Activated T-cell treated with anti-CD3 and anti-CD28 coated beads, Interleukin-2, amount 50 U/mL, for 72 hours (primary cell): Measurements from ENCODE around the gene RNPC3. TPM values are rescaled to one million over a fixed set of nuclear protein-coding genes. Genes with fewer than 3 reads are reported as not detected.
"Not testable (repeated sequence)": the region's sequence is repeated elsewhere in the genome, so short reads cannot be mapped to it uniquely, and the experiment has no call there.

Source experiments
- ATAC-seq, 2 donors: fragments of 150-1000 bp; cut with Tn5 transposase; replicated peaks in 1 of 2; 2 replicates each; pipeline ENCODE4 v1.10.0; 2021; ENCODE audit warnings: moderate library complexity in 2 of 2, mild to moderate bottlenecking in 1 of 2
- DNase-seq, 2 donors: peaks; one replicate each; pipeline ENCODE4 v3.0.0; 2021 to 2022; ENCODE audit warnings: mixed read lengths in 1 of 2
- H3K27ac Mint-ChIP-seq: one replicate; pipeline ENCODE4 v1.8.0; 2022; ENCODE audit warnings: mild to moderate bottlenecking, moderate library complexity, mixed read lengths
- H3K27me3 Mint-ChIP-seq: one replicate; pipeline ENCODE4 v1.8.0; 2022; ENCODE audit warnings: low read depth, mixed read lengths
- H3K36me3 Mint-ChIP-seq, 2 donors: one replicate each; pipeline ENCODE4 v1.8.0; 2022; ENCODE audit warnings: mixed read lengths in 2 of 2, mild to moderate bottlenecking in 1 of 2; ENCODE audit not compliant: insufficient read depth in 2 of 2
- H3K4me1 Mint-ChIP-seq: one replicate; pipeline ENCODE4 v1.8.0; 2022; ENCODE audit warnings: low read depth, mixed read lengths
- H3K4me3 Mint-ChIP-seq, 2 donors: one replicate each; pipeline ENCODE4 v1.8.0; 2022; ENCODE audit warnings: mild to moderate bottlenecking in 2 of 2, mixed read lengths in 2 of 2, moderate library complexity in 2 of 2
- H3K9me3 Mint-ChIP-seq, 2 donors: one replicate each; pipeline ENCODE4 v1.8.0; 2022; ENCODE audit warnings: mixed read lengths in 2 of 2
- total RNA-seq, 2 donors: library from RNA; stranded (reverse); gene quantifications; one replicate each; pipeline ENCODE4 v1.2.3, GENCODE V29; 2022

The RNPC3 gene
- total RNA-seq, 2 donors from 2014 or later, result 27.0 to 27.1 TPM

DNA sequence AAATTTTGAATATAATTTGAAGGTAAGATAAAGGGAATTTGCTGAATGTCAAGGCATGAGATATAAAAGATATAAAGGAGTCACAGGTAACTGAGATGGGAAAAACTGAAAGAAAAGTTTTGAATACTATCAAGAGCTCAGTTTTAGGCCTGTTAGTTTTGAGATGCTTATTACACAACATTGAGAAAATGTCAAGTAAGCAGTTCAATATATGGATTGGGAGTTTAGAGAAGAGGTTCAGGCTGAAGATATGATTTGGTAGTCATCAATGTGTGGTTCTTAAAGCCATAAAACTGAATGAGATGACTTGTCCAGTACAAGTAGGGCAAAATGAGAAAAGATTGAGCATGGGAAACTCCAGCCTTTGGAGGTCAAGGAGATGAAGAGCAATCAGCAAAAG lies 4.7 kb upstream of the RNPC3 start:
- Mint-ChIP-seq H3K4me1 (peaks cover 32% of the 10 kb centered on the region), H3K27me3 (peaks cover 8% of the 10 kb centered on the region), H3K4me3 (no peak overlapping the region), H3K9me3 (no peaks in the 10 kb centered on the region), H3K27ac (no peak overlapping the region), H3K36me3 (no peaks in the 10 kb centered on the region)
- DNase-seq (no peak), ATAC-seq (no peak)

DNA sequence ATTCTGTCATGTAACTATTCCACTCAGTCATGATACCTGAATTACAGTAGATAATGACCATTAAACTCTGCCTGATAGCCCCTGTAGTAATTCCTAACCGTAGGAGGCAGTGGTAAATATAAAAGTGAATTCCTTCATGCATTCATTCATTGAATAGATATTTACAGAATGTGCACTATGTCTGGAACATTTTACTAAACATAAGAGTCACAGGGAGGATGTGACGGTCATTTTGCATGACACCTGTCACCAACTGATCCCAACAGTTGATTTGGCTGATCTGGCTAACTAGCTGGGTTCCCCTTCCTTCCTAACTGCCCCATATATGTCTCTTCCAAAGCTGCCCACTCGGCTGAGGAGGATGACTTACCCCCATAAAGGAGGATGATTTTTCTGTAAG lies 2.2 kb upstream of the RNPC3 start:
- Mint-ChIP-seq H3K27ac (no peak overlapping the region), H3K36me3 (peaks cover 2 to 5% of the 10 kb centered on the region in 2 donors), H3K4me1 (peaks cover 27% of the 10 kb centered on the region), H3K9me3 (no peaks in the 10 kb centered on the region), H3K27me3 (peaks cover 8% of the 10 kb centered on the region), H3K4me3 (no peak overlapping the region)
- DNase-seq (no peak), ATAC-seq (no peak)

DNA sequence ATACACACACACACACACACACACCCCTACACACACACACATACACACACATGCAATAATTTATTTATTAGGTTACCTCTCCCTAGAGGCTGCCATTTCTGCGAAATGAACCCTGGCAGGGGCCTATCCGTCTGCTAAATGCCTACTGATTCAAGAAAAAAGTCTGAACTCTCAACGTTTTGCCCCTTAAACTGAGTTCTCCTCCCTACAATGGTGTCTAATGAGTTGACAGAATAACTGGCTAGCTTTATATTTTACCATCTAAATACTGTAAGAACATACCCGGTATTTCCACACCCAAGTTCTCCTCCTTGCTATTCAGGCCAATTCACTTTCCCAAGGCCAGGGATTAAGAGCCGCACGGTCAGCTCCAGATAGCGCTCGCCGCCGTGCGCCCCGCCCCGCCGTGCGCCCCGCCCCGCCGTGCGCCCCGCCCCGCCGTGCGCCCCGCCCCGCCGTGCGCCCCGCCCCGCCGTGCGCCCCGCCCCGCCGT lies 339 bp upstream of the RNPC3 start:
- no peak overlapping the region for H3K27ac Mint-ChIP-seq
- ATAC-seq (peak; percentile 53 to 56), DNase-seq (no peak)
- H3K9me3 Mint-ChIP-seq, result no peaks in the 10 kb centered on the region
- H3K4me1 Mint-ChIP-seq, result peaks cover 44% of the 10 kb centered on the region
- H3K27me3 Mint-ChIP-seq, result peaks cover 8% of the 10 kb centered on the region
- peak overlapping the region; percentile 78 to 86 for H3K4me3 Mint-ChIP-seq
- H3K36me3 Mint-ChIP-seq, result peaks cover 4 to 13% of the 10 kb centered on the region in 2 donors

DNA sequence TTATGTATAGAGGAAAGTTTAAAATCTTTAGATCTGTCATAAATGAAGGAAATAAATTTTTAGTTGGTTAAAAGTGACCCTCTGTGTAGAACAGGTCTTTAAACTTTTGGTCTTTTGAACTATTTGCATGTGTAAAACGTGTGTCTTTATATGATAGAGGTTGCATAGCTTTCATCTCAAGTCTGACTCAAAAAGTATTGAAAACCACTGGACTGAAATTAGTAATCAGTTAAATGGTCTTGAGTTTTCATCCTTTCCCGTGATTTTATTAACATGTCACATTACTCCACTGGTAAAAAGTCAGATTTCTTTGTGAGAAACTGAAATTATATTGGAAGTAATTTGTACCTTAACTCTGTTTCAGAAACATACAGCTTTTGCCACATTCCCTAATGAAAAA lies 1.8 kb downstream of the RNPC3 start:
- Mint-ChIP-seq H3K27ac (peak overlapping the region; percentile 93), H3K27me3 (peaks cover 8% of the 10 kb centered on the region), H3K9me3 (no peaks in the 10 kb centered on the region), H3K36me3 (peaks cover 15 to 27% of the 10 kb centered on the region in 2 donors), H3K4me1 (peaks cover 62% of the 10 kb centered on the region), H3K4me3 (peak overlapping the region; percentile 88 to 97)
- DNase-seq, result no peak
- peak in 1 of 2 donors; percentile 18 for ATAC-seq

DNA sequence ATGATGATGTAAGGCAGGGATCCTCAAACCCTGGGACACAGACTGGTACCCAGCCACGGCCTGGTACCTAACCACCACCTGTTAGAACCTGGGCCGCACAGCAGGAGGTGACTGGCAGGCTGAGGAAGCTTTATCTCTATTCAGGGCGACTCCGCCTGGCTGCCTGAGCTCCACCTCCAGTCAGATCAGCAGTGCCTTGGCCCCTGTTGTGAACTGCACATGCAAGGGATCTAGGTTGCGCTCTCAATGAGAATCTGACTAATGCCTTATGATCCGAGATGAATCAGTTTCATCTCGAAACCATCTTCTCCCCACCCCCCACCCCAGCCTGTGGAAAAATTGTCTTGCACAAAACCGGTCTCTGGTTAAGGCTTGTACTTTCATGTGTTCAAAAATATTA lies 4.2 kb downstream of the RNPC3 start:
- ATAC-seq (peak; percentile 80 to 82), DNase-seq (peak; percentile 60 to 72)
- Mint-ChIP-seq H3K27ac (no peak overlapping the region), H3K9me3 (no peaks in the 10 kb centered on the region), H3K4me1 (peaks cover 62% of the 10 kb centered on the region), H3K4me3 (peak overlapping the region in 1 of 2 donors; percentile 17), H3K36me3 (peaks cover 15 to 29% of the 10 kb centered on the region in 2 donors), H3K27me3 (peaks cover under 1% of the 10 kb centered on the region)

DNA sequence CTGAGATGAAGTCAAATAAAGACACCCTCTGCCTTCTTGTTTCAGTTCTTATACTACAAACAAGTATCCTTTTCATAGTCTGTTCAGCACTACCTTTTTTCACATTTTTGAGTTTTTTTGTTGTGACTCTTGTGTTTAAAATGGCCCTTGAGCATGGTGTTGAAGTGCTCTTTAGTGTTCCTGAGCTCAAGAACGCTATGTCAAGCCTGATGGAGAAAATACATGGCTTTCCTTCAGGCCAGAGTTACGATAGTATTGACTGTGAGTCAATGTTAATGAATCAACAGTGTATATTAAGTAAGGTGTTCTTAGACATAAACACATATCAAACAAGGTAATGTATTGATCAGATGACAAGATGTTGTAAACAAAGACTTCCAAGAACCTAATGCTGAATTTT lies 12.7 kb downstream of the RNPC3 start:
- Mint-ChIP-seq H3K9me3 (no peaks in the 10 kb centered on the region), H3K27ac (no peak overlapping the region), H3K4me3 (no peak overlapping the region), H3K4me1 (peaks cover 7% of the 10 kb centered on the region), H3K27me3 (no peaks in the 10 kb centered on the region), H3K36me3 (peaks cover 3 to 20% of the 10 kb centered on the region in 2 donors)
- no peak for DNase-seq
- ATAC-seq, result no peak

DNA sequence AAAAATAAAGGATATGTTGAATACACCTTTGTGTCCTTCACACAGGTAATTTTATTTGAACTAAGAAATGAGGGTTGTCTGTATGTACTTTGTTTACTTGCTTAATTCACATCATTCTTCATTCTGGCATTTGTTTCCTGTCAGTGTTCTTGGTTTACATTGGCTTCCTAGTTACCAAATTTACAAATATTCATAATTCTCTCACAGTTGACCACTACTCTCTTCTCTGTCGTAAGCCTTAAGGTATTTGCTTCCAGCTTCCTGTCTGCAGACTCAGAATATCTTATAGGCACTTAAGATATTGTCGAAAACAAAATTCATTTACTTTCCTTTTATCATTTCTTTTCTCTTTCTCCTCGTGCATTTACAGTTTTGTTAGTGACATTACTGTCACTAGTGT lies 15.9 kb downstream of the RNPC3 start:
- peak overlapping the region; percentile 65 for H3K27ac Mint-ChIP-seq
- H3K9me3 Mint-ChIP-seq, result no peaks in the 10 kb centered on the region
- DNase-seq (no peak), ATAC-seq (no peak)
- H3K4me1 Mint-ChIP-seq, result no peaks in the 10 kb centered on the region
- no peaks in the 10 kb centered on the region for H3K27me3 Mint-ChIP-seq
- H3K4me3 Mint-ChIP-seq, result no peak overlapping the region
- H3K36me3 Mint-ChIP-seq, result peaks cover 3 to 32% of the 10 kb centered on the region in 2 donors

DNA sequence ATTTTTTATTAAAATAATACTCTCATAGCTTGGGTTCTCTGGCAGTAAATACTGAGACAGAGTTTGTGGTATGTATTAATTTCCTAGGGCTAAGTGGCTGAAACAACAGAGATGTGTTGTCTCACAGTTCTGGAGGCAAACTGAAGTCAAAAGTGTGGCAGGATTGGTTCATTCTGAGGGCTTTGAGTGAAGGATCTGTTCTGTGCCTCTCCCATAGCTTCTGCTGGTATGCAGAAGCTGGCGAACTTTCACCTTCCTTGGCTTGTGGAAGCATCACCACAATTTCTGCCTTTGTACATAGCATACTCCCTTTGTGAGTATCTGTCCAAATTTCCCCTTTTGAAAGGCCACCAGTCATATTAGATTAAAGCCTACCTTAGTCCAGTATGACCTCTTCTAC lies 21.0 kb downstream of the RNPC3 start:
- Mint-ChIP-seq H3K36me3 (peaks cover 9 to 36% of the 10 kb centered on the region in 2 donors), H3K4me1 (no peaks in the 10 kb centered on the region), H3K27ac (no peak overlapping the region), H3K4me3 (no peak overlapping the region), H3K27me3 (no peaks in the 10 kb centered on the region), H3K9me3 (no peaks in the 10 kb centered on the region)
- ATAC-seq, result no peak
- no peak for DNase-seq

DNA sequence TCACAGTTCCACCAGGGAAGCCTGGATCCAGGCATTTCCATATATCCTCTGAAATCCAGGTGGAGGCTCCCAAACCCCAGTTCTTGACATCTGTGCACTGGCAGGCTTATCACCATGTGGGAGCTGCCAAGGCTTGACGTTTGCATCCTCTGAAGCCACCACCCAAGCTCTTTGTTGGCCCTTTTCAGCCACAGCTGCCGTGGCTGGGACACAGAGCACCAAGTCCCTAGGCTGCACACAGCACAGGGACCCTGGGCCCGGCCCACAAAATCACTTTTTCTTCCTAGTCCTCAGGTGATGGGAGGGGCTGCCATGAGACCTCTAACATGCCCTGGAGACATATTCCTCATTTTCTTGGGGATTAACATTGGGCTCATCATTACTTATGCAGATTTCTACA lies 22.3 kb downstream of the RNPC3 start:
- Mint-ChIP-seq H3K27me3 (no peaks in the 10 kb centered on the region), H3K36me3 (peaks cover 7 to 35% of the 10 kb centered on the region in 2 donors), H3K27ac (no peak overlapping the region), H3K4me1 (no peaks in the 10 kb centered on the region), H3K4me3 (no peak overlapping the region), H3K9me3 (no peaks in the 10 kb centered on the region)
- no peak for DNase-seq
- ATAC-seq, result no peak

DNA sequence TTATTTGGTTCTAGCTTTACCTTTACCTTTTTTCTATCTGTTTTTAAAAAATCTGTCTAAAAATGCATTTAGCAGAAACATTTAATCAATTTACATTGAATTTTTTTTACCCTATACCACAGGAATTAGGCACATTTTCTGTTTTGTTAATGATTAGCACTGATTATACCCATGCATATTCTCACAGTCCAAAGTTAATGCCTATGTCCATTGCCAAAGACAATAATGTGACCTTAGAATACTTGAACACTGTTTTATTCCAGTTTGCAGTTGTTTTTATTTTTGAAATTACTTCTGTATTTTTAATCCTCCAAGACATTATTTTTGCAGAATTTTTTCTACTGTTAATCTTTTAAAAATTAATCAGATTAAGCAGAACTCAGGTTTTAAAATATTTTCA lies 34.9 kb downstream of the RNPC3 start:
- no peak for ATAC-seq

DNA sequence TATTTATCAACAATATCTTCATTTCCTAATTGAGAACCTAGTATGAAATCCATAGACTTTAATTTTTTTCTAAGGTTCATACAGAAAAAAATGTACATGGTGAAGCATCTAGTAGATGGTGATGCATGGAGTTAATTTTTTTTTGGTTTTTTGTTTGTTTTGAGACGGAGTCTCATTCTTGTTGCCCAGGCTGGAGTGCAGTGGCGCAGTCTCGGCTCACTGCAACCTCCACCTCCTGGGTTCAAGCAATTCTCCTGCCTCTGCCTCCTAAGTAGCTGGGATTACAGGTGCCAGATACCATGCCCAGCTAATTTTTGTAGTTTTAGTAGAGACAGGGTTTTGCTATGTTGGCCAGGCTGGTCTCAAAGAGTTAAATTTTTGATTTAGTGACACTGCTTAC lies 35.6 kb downstream of the RNPC3 start:
- not testable (repeated sequence) for ATAC-seq, H3K4me3 Mint-ChIP-seq, H3K9me3 Mint-ChIP-seq, H3K27me3 Mint-ChIP-seq, H3K27ac Mint-ChIP-seq, H3K4me1 Mint-ChIP-seq, H3K36me3 Mint-ChIP-seq, DNase-seq

More for the DNA sequence above, 34.9 kb downstream of the RNPC3 start:
- Mint-ChIP-seq H3K9me3 (no peaks in the 10 kb centered on the region), H3K4me3 (no peak overlapping the region), H3K4me1 (peaks cover 9% of the 10 kb centered on the region), H3K27me3 (no peaks in the 10 kb centered on the region), H3K36me3 (peaks cover 0 to 7% of the 10 kb centered on the region in 2 donors), H3K27ac (no peak overlapping the region)
- DNase-seq, result no peak

DNA sequence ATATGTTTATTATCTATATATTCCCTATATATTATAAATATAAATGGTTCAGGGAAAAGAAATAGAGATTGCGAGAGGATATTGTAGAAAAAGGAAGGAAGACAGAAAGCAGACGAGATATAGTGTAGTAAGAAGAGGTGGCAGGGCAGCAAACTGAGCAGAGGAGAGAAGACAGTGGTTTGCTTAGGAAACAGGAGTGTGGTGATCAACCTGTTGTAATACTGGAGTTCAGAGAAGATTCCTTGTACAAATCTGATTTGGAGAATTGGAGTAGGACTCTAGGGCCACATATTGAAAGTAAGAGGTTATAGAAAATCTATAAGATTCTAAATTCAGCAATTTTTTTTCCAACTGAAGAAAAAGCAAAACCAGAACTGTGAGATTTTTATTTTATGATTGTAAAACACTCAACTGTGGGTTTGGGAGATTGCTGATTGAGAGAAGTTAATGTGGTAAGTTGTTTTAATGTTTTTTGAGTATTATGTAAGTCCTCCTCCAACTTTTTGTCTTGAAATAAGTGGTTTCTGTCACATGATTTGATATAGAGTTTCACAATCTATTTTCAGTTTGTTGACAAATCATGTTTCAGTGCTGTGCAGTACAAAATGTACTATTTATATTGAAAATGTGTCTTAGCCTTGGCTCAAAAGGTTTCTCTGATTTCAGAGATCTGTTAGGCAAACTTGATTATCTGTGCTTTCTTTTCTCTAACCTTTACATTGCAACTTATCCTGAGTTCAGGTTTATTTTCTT lies 36.3 kb downstream of the RNPC3 start:
- H3K36me3 Mint-ChIP-seq, result no peaks in the 10 kb centered on the region
- ATAC-seq, result no peak

DNA sequence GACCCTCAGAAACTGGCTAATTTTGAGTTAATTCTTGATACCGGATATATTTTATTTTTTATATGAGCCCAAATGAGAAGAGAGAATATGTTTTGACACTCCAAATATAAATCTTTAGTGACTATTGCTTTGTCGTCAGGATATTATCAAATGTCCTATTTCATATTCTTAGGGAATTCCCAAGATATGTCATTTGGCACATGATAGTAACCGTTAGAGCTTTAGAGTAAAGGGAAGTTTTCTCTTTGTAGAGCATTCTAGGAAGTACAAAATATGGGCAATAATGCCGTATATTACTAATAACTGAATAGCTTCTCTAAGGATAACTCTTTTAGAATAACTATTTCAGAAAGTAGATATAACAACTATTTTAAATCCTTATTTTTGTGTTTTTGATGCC lies 37.6 kb downstream of the RNPC3 start:
- Mint-ChIP-seq H3K36me3 (no peaks in the 10 kb centered on the region), H3K27me3 (no peaks in the 10 kb centered on the region), H3K4me1 (peaks cover 9% of the 10 kb centered on the region), H3K27ac (no peak overlapping the region), H3K4me3 (no peak overlapping the region), H3K9me3 (peaks cover 0 to 3% of the 10 kb centered on the region in 2 donors)
- ATAC-seq (no peak), DNase-seq (no peak)

More for the DNA sequence above, 36.3 kb downstream of the RNPC3 start:
- H3K27ac Mint-ChIP-seq, result peak overlapping the region; percentile 57
- no peak for DNase-seq
- H3K4me1 Mint-ChIP-seq, result peaks cover 9% of the 10 kb centered on the region
- H3K4me3 Mint-ChIP-seq, result no peak overlapping the region
- H3K27me3 Mint-ChIP-seq, result no peaks in the 10 kb centered on the region
- peaks cover 0 to 3% of the 10 kb centered on the region in 2 donors for H3K9me3 Mint-ChIP-seq

DNA sequence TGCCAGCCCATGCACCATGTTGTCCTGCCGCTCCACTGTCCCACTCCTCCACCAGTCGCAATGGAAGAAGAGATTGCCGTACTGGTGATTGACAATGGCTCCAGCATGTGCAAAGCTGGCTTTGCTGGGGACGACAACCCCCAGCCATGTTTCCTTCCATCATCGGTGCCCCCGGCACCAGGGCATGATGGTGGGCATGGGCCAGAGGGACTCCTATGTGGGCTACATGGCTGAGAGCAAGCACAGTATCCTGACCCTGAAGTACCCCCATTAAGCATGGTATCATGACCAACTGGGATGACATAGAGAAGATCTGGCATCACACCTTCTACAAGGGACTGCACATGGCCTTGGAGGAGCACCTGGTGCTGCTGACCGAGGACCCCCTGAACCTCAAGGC lies 44.0 kb downstream of the RNPC3 start:
- Mint-ChIP-seq H3K27ac (no peak overlapping the region), H3K36me3 (no peaks in the 10 kb centered on the region), H3K27me3 (no peaks in the 10 kb centered on the region), H3K4me1 (no peaks in the 10 kb centered on the region), H3K9me3 (peaks cover 0 to 3% of the 10 kb centered on the region in 2 donors), H3K4me3 (no peak overlapping the region)
- no peak for ATAC-seq
- DNase-seq, result no peak
